ENCODE data around the gene NGEF.
"Not testable (repeated sequence)": the region's sequence is repeated elsewhere in the genome, so short reads cannot be mapped to it uniquely, and the experiment has no call there.

NGEF gene

DNA sequence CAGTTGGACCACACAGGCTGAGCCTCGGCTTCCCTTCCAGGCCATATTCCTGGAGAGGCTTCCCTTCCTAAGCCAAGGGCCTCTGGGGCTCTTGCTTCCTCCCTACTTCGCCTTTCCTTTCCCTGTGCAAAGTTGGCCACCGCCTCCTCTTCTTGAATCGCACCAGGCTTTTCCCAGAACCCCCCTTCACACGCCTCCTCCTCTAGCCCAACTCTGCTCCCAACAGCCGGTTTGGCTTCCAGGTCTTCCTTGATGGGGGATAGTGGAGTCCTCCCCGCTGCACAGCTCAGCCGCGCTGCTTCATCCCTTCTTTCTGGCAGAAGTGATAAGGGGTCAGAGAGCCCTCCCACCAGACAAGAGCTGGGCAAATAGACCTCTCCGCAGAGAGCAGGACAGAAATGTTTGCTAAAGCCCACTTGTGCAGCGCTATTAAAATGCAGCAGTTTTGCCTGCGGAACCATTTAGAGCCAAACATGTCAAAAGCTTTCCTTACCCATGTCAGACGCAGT is 86.6 kb downstream of the NGEF start:
- DNase-seq, result no peak

DNA sequence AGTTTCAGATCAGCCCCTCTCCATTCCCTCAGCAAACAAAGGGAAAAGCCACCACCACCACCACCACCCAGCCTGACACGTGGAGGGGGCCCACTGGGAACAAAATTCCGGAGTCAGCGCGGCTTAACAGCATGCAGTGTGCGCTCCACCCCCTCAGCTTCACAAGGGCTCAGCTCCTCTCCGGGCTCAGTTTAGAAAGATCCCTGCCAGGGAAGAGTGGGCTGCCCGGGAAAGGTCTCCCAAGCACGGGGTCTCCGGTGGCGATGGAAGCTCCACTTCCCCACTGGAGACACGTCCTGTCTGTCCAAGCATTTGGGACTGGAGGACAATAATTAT is 87.3 kb downstream of the NGEF start:
- no peak for DNase-seq

DNA sequence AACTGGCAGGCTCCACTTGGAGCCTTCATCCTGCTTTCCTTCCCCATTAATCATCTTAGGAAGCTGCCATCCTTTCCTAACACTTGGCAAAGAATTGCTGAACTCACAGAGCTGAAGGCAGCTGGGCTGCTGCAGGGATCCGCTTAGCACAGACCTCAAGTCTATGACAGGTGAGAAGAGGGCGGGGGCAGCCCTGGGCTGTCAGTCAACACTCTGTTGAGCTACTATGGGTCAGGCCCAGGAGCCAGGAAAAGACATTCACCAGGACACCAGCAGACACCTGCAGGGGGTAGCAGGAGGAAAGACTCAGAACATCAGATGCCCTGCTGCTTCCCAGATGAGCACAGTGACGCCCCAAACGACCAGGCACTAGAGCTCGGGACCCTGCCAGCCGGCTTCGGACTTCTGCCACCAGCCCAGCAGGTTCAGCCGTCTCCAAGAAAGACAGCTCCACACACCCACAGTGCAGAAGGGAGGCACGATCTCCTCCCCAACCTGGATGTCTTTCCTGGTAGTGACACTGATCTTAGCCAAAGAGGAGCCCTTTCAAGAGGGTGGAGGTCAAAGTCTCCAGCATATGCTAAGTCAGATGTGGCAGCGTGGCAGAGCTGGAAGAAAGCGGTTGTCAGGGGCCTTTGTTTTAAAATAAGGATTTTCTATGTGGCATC is 87.8 kb downstream of the NGEF start:
- no peak for DNase-seq

DNA sequence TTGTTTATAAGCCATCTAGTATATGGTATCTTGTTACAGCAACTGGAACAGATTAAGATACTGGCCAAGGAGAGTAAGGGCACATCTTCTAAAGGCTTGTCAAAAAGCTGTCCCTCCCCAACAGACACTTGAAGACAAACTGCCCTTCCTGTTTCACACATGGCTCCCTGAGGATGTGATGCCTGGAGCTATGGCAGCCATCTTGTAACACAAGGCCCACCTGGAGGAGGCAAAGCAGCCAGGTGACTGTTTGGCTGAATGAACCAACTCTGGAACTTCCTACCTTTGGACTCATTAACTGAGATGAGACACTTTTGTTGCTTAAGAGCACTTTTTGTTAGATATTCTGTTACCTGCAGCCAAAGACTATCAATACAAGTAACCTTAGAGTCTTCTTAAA is 88.6 kb downstream of the NGEF start:
- no peak for DNase-seq

DNA sequence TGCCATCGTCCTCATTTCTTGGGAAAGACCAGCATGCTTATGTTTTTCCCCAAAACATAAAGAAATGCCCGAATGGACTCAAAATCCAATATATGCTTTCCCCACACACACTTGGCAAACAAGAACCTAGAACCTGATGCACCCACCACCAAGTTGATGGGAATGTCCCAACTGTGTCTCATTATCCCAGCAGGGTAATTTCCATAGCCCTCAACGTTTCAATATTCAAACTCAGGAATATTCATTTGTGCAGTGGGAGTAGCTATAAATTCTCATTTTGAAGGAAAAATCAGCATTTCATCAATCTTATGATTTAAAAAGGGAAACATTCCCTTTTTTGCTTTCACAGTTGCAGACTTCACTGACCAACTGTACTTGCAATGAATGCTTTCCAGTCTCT is 92.3 kb downstream of the NGEF start:
- no peak for DNase-seq

DNA sequence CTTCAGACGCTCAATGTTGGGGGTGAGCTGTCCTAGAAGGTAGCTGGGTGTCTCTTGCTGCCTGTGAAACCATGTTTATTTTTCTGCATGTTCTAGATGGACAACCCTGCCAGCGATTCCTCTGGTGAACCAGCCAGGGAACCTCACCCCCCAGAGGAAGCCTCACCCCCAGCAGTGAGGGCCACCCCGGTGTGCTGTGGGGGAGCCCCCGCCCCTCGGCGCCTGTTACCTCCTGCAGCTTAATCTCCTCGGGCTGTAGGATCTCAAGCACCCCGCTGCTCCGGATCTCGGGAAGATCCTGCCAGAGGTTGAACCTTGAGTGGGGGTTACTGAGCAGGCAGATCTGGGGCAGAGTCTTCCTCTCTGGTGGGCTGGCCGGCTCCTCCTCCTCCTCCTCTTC is 93.0 kb downstream of the NGEF start:
- no peak for DNase-seq

DNA sequence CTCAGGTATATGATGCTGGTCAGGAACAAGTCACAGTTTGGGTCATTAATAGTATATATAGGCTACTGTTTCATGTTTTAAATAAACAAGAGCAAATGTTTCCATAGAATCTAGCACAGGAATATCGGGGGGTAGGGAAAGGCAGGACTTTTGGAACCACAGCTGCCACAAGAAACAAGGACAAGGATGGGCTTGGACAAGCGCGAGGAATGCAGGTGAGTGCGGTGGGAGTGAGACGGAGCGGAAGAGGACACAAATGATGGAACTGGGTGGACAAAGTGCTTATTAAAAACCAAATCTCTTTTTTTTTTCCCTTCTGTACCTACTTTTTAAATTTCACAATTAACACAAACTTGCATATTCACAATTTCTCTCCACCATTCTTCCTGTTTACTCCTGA is 93.9 kb downstream of the NGEF start:
- no peak for DNase-seq

DNA sequence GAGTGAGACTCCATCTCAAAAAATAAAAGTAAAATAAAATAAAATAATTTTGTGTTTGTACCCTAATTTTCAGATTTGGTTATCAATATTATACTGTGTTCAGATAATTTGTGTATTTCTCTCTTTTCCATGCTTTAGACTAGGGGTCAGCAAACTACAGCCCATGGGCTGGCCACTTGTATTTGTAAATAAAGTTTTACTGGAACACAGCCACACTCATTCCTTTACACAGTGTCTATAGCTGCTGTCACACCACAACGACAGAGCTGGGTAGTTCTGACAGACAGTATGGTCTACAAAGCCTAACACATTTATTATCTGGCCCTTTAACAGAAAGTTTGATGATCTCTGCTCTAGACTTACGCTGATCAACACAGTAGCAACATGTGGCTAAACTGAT is 99.2 kb downstream of the NGEF start:
- DNase-seq, result no peak

DNA sequence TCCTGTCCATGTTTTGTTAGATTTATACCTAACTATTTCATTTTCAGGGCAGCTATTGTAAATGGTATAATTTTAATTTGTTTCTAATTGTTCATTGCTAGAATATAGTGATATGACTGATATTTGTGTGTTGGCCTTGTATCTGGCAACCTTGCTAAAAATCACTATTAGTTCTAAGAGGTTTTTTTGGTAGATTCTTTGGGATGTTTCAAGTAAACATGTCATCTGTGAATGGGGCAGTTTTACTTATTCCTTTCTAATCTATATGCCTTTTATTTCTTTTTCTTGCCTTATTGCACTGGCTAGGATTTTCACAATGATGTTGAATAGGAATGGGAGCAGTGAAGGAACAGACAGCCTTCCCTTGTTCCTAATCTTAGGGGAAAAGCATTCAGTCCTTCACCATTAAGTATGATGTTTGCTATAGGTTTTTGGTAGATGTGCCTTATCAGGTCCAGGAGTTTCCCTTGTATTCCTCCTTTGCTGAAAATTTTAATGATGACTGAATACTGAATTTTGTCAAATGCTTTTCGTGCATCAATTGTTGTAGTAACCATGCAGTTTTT is 101.3 kb downstream of the NGEF start:
- DNase-seq, result no peak

DNA sequence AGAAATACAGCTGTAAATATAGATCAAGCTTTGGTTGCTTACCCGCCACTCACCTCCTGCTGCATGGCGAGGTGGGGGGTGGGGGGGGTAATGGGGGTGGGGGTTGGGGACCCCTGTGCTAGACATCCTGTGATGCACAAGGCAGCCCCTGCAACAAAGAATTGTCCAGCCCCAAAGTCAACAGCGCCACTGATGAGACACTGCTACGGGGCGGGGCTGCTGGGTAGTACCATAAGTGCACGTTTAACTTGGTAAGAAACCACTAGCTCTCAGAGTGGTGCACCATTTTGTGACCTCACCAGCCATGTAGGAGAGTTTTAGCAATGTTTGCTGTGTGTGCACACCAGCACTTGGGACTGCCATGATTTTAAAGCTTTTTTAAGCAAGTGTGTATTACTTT is 102.7 kb downstream of the NGEF start:
- DNase-seq, result no peak

DNA sequence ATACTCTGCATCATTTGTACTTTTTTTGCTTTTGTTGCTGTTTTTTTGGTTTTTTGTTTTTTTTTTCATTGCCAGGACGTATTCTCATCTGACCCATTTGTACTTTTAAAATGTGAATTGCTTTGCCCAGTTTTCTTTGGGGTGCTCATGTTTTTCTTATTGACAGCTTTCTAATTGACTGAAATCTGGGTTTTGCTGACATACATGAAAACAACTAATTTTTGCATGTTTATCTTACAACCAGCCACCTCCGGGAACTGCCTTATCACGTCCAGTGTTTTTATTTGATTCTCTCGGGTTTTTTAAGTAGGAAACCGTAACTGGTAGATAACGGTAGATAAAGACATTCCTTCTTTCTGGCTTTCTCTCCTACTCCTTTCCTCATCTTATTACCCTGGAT is 104.4 kb downstream of the NGEF start:
- no peak for DNase-seq

DNA sequence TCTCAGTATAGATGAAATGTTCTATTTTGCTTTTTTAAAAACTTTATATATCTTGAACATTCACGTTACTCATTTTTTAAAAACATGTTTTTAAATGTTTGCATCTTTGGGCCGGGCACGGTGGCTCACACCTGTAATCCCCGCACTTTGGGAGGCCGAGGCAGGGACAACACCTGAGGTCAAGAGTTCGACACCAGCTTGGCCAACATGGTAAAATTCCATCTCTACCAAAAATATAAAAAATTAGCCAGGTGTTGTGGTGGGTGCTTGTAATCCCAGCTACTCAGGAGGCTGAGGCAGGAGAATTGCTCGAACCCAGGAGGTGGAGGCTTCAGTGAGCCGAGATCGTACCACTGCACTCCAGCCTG is 105.4 kb downstream of the NGEF start:
- DNase-seq, result not testable (repeated sequence)

DNA sequence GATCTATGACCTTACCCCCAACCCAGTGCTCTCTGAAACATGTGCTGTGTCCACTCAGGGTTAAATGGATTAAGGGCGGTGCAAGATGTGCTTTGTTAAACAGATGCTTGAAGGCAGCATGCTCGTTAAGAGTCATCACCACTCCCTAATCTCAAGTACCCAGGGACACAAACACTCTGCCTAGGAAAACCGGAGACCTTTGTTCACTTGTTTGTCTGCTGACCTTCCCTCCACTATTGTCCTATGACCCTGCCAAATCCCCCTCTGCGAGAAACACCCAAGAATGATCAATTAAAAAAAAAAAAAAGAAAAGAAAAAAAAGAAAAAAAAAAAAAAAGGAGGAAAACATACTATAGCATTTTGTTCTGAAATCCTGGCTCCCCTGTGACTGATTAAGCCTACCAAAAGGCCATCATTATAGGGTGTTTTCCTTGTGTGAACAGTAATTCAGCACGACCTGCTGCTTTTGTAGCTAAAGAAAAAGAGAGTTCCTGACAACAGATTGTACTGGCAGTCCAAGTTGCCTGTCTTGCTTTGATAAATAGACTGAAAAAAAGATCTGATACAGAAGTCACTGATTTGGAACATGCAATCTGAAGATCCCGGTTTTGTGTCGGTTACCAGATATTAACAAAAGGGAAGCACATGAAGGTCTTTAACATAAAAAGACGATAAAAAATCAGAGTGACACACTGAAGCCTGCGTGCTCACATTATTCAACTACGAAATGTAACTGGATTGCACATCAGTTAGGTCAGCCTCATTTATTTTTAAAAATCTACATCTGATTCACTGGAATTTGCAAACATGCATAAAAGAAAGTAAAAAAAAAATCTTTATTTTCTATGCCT is 106.0 kb downstream of the NGEF start:
- not testable (repeated sequence) for DNase-seq

DNA sequence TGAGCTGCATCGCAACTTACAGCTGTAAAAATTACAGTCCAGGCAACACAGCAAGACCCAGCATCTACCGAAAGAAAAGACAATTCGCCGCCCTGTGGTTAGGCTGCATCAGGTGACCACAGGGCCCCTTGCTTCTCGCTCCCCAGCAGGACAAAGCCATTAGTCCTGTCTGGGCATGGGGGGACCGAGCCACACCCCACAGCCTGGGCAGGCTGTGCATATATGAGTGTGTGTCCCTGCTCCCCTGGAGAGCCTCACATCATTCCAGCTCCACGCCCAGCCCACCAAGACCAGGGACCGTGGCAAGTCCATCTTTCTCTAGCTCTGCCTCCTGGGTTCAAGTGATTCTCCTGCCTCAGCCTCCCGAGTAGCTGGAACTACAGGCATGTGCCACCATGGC is 109.1 kb downstream of the NGEF start:
- DNase-seq, result no peak

DNA sequence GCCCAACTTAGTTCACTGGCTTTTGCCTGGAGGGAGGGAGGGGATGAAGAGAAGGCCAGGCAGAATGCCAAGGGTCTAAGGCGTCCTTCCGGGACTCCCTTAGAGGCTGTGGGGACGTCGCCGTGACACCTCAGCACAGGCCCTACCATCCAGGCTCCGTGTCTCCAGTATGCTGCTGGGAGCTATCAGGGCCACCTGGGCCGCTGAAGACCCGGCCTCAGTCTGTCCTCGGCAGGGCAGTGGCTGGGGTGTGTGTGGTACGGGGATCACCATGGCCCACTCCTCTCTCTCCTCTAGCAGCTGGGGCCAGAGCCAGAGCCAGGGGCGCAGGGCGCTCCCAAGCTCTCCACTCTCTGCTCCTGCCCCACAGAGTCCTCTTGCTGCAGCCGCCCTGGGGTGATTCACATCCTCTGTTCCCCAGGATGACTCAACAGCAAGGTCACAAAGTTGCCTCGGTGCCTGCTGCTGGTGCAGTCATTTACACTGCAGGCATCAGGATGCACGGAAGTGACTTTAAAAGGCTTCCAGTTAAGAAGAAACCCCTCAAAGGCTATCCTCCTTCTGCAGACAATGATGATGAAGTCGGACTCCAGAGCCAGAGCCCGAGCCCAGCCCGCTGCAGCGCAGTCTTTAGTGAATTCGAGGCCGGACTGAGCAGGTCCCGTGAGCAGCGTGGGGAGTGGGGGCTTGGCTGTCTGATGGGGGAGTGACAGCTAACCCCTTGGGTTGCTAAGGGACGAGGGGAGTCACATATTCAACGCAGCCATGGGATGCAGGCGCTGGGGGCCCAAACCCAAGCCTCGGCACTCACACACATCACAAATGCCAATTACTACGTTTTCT is 111.1 kb downstream of the NGEF start:
- peak; percentile 46 for DNase-seq

DNA sequence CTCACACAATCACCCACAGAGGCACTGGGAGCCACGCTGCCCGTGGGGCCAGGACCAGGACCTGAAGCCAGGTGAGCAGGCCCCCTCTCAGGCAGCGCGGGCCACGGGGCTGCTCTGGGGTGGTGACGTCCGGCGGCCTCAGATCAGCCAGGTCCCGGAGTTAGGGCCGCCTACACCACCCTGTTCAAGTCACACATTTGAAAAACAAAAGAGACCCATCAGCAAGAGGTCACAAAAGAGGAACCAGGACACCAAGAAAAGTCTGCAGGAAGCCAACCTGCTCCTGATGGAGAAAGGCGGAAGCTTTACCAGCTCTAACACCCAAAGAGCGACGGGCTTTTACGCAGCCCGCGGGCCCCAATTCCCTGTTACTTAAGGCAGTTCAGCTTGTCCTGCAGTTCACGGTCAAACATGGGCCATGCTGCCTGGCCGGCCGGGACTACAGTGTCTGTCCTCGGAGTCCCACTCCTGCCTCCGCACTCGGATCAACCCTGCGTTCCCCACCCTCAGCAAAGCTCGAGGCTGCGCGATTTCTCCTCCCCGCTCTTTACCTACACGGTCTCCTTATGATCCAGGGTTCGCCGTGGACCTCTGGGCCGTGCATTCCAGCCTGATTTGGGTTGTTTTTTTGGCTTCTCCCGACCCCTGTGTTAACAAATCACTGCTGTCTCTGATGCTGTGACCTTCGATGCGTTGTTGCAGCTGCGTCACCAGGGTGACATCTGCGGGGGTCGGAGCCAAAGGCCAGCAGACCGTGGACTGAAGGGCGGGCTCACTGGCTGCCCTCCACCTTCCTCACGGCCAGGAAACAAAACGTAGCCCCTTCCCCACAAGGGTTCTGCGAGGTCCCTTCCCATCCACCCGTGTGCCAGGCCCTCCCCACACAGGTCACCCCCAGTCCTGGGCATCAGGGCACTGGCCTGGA is 112.0 kb downstream of the NGEF start:
- no peak for DNase-seq

DNA sequence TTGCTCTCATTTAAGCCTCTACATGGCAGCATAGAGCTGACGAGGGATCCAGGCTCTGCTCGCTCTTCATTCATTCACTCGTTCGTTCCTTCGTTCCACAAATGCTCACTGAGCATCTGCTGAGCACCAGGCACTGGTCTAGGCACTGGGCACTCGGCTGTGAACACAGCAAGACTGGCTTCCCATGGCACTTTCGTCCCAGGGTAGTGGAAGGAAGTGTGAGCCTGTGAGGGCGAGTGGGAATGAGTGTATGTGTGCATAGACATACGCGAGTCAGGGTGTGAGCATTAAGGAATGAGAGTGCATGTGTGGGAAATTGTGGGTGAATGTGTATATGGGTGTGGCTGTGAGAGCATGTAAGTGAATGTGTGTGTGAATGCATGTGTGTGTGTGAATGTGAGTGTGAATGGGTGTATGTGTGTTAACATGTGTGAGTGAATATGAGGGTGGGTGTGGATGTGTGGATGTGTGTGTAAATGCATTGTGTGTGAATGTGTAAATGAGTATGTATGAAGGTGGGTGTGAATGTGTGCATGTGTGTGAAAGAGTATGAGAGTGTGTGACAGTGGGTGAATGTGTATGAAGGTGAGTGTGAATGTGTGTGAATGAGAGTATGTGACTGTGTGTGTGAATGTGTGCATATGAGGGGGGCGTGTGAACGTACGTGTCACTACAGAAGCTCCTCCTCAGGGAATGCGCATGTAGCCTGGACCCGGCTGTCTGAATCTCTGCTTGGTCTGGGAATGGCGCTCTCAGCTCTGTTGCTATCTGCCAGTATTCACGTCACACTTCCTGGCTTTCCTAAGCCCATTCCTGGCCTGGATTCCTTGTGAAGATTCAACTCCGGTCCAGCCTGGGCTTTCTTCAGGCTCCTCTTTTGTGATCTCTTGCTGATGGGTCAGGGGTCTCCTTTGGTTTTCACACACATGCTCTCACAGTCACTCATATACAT is 114.2 kb downstream of the NGEF start:
- DNase-seq, result no peak

DNA sequence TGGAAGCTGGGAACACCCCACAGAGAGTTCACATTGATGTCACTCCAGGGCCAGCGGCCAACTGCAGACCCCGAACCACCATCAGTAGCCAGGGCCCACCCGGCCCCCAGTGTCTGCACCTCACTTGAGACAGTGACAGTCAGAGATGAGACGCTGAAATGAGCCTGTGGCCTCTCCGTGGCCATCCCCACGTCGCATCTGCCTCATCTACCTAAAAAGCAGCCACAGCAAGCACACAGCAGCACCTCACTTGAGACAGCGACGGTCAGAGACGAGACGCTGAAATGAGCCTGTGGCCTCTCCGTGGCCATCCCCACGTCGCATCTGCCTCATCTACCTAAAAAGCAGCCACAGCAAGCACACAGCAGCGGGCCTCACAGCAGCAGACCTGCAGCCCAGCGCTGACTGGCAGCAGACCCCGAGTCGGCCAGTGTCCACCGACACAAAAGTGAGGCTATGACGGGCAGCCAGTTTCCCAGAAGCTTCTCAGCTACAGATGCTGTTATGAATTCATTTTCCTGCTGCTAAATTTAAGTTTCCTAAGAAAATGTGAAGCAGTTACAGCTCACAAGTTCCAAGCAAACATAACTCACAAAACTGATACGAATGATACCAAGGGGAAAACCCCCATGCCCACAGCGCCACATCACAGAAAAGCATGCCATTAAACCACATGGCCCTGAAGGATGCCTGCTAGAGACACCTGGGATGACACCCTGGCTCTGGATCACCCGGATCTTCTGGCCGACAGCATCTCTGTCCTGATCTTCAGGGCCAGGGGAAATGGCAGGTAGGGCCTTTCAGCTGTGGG is 115.3 kb downstream of the NGEF start:
- peak; percentile 46 for DNase-seq

DNA sequence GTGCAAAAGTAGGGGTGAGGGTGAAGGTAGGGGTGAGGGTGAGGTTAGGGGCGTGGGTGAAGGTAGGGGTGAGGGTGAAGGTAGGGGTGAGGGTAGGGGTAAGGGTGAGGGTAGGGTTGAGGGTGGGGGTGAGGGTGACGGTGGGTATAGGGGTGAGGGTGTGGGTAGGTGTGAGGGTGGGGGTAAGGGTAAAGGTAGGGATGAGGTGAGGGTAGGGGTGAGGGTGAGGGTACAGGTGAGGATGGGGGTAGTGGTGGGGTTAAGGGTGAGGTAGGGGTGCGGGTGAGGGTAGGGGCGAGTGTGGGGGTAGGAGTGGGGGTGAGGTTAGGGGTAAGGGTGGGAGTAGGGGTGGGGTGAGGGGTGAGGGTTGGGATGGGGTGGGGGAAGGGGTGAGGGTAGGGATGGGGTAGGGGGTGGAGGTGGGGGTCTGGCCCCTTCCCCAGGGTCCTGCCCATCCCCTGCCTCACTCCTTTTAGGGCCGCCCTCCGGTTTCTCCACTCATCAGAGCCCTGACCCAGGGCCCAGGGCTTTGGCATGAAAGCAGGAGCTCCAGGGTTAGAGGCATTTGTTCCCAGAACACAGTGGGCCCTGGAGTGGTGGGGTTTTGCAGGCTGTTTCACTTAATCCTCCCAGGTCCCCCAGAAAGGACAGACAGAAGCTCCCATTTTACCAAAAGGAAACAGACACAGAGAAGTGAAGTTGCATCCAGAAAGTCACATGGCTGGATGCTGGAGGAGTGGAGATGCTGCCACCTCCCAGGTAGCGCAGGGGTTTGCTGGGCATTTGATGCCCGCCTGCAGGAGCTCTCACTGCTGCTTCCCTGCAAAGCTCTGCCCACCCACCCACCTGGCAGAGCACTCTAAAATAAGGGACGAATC is 116.1 kb downstream of the NGEF start:
- no peak for DNase-seq

All from stimulated activated CD4-positive, alpha-beta T cell treated with anti-CD3 and anti-CD28 coated beads, Interleukin-4, amount 100 ng/mL, for 24 hours (primary cell).